Activated CD4-positive, CD25-positive, alpha-beta regulatory T cell treated with anti-CD3 and anti-CD28 coated beads, Interleukin-2, amount 50 U/mL, for 16 hours (primary cell): ENCODE data around the gene AGPAT4.
"Not testable (repeated sequence)": the region's sequence is repeated elsewhere in the genome, so short reads cannot be mapped to it uniquely, and the experiment has no call there.

Experiments
- DNase-seq: peaks from one replicate; pipeline ENCODE4 v3.0.0-alpha.2; 2020; ENCODE audit warnings: low read depth, low spot score

The AGPAT4 gene

DNA sequence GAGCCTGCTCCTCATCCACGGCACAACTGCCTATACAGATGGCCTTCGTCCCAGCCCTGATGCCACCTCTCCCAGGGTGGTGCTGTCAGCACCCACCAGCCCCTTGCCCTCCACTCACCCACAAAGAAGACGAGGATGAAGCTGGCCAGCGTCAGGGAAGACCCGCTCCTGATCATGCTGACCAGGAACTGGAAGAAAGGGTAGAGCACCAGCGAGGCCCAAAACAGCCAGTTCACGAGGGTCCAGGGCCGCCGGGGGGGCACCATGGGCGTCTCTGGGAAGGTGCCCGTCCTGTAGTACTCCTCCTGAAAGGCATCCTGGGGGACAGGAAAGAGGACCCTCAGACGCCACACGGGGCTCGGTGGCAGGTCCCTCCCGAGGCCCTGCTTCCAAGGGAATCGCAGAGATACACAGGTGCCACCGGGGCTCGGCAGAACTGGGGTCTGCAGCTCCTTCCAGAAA, 134.5 kb downstream of the AGPAT4 start:
- no peak for DNase-seq

DNA sequence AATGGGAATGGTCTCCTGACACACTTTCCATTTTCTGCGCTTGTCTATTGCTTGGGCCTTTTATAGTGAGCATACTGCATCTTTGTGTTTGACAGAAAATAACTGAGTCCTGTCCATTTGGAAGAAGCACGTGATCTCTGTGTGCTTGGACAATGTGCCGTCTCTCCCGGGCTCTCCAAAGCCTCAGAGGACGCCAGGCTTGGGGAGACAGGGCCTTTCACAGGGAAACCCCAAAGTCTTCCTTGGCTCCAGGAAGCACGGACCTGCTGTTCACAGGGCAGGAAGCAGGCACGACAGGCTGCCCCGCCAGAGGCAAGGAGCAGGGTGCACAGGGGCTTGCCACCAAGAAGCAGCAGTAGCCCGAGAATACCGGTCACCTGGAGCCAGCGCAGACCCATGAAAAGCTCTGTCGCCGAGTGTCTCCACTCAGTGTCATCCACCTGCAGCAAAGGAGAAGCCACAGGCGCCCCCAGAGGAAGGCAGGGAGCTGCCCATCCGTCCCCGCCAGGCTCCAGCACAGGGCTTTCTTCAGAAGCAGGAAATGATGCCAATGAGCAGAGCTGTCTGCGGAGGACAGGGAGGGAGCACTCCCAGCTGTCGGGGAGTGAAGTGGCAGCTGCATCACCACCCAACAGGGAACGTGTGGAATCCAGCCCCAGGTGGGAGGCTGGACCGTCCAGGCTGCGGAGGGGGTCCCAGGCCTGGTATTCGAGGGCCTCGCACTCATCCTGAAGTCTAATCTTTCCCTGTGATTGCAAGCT, 135.1 kb downstream of the AGPAT4 start:
- no peak for DNase-seq

DNA sequence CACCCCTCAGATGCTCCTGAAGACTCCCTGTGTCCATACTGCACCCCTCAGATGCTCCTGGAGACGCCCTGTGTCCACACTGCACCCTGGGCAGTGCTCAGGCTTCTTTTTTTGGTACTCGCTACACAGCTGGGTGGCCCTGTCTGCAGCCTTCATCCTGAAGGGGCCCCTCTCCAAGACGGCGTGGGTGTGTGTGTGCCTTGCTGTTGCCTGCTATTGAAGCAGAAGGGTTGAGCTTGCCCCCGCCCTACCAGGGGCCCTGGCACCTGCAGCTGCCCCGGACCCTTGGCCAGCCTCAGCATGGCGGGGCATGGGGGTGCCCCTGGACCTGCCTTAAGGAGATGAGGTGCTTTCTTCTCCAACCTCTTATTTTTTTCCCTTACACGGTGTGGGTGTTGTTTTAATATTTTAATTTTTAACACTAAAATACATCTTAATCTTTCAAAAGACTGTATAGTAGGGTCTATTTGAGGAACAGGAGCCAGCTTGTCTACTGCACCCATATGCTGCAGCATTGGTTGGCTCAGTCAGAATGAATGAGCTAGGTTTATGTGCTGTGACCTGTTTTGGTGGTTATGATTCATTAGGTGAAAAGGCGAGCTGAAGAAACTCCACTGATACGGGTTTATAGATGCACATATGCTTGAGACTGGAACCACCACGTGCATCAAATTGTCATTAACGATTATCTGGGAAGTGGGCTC, 135.9 kb downstream of the AGPAT4 start:
- DNase-seq: no peak

DNA sequence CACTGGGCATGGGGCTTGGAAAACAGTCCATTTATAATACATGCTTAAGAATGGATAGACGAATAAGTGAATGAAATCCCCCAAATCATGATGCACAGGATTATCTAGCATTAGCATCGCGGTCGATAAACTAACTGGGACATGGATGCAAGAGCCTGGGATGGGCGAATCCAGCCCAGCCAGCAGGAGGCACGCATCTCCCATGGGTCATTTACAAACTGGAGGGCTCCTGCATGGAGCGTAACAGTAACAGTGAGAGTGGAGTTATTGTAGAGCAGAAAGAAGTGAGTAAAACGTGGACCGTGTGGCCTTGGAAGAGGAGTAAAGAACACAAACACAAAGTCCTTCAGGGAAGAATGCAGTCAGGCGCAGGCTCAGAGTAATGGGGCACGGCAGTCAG, 136.5 kb downstream of the AGPAT4 start:
- DNase-seq: no peak

DNA sequence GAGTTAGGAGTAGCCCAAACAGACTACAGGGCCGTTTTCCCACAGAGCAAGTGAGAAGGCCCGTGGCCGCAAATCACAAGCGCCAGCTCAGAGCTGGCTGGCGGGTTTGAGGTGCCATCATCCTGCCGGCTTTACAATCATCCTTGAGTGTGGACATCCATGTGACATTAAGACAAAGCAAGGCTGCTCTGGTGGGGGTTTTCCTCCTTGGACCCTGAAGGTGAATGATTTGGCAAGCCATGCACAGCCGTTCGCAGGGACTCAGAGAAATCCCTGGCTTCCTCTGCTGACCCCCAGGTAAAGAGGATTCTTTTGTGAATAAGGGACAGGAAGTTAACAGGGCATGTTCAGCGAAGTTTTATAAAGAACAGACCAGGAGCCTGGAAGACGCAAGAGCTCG, 137.2 kb downstream of the AGPAT4 start:
- DNase-seq: no peak

DNA sequence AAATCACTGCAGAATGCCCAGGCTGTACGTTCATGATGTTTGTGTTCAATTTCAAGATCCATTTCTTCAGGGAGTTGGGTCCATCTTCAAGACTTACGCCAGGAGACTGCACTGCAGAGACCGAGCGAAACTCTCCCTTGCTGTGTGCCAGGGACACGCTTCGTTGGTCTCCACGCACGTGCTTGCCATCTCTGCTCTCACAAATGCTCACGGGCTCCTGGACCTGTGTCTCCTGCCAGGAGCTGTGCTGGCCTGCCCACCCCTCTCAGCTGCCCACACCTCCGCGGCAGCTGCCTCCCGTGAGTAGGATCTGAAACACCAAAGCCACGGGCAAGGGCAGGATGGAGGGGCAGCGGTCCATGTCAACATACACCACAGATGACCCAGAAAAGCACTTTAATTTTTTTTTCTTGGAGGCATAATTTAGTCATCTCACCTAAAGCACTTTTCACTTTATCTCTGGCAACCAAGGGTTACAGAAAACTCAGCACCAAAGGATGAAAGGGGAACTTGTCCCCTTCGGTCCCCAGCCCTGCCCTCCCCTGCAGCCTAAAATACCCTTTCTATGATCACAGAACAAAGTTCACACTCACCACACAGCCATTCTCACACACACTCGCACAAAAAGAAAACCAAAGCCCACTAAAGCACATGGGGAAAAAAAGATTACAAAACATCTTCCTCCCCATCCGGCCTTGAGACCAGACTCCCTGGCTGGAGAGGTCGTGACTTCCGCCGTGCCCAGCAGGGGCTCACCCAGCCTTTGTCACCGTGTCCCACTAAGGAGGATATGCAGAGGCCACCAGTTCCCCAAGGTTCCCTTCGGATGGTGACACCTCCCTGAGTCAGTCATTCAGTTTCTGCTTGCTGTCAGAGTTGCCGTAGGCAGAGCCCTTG, 137.9 kb downstream of the AGPAT4 start:
- no peak for DNase-seq

DNA sequence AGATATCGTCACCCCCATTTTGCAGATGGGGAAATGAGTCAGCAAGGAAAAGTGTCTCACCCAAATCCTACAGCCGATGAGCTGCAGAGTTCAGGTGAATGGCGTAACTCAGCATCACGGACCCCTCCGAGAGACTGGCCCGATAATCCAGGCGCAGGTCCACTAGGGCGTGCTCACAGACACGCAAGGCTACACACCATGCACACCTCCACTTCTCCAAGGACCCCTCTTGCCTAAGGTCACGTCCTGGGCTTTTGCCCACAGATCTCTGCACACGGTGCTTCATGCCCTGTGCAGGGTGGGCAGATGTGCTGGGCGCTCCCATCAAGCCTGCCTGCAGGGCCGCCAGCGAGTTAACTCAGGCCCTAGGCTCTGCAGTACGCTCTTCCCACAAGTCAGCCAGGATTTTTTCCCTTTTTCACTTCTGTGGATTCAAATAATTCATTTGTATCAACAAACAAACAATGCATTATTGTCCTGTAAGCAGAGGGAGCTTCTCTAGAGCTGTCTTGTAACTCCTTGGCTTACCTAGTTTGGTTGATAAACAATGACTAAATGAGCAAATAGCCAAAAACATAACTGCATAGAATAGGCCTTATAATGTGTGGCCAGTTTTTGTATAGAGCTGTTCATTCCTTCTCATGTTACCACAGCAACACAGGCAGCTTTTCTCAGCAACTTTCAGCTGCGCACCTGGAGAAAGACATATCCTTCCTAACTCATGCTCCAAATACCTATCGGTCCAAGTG, 139.1 kb downstream of the AGPAT4 start:
- DNase-seq: no peak

DNA sequence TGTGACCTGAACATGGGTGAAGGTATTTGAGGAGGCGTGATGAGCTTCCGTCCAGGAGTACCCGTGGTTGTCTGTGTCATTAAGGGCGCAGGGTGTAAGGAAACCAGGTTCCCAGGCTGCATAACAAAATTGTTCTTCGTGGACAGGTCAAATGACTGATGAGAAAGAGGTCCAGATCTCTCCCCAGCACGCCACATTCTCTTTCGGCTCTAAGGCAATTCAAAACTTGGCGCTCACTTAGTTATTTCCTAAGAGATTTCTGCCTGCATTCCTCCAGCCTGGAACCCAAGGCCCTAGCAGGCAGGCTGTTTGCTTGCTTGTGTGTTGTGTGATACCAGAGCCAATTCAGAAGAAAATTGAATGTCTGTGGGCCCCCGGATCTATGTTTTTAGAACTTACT, 139.9 kb downstream of the AGPAT4 start:
- DNase-seq: no peak

DNA sequence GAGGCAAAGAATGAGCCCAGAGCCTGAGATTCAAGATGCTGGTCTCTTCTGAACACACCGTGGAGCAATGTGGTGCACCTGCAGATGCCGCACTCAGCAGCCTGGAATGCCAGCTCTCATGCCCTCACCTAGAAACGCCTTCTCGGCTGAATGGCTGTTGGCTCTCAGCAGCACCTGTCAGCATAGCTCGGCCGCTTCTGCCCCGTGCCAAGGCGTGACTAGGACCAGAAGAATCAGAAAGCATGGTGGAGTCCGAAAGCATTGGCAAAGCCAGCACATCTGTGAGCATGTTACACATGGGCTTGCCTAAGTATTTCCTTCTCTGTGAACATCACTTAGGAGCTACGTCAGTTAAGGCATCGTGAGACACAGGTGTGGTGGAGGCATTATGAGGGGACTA, 141.5 kb downstream of the AGPAT4 start:
- DNase-seq: no peak

DNA sequence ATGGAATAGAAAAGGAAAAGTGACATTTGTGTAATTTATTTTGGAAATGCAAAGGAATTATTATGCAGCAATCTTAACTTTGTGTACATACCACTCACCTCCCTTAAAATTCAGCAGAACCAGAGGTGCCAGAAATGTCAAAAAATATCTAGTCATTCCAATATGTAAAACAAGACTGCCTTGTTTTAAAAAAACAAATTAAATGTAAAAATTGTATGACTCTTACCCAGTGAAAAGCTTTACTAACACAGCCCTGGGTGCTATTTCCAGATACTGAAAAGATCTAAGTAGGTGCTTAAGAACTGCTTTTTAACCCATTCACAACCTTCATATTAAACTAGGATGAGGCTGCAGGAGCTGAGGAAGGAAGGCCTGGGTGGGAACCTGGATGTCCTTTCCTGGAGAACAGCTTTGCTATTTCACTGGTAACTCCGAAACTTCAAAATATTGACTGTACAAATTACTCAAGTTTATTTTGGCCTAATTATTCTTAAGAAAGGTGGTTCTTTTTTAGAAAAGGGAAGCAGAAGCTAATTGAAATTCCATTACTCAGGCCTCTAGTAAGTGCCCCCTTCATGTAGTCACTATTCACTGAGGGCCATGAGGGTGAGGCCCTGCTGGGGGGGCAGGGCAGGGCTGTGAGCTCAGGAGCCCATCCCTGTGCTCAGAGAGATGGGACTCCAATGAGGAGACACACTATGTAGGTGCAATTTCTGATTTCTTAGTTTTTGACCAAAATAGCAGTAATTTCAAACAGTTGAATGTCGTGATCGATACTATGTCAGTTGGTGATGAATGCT, 142.7 kb downstream of the AGPAT4 start:
- DNase-seq: no peak

DNA sequence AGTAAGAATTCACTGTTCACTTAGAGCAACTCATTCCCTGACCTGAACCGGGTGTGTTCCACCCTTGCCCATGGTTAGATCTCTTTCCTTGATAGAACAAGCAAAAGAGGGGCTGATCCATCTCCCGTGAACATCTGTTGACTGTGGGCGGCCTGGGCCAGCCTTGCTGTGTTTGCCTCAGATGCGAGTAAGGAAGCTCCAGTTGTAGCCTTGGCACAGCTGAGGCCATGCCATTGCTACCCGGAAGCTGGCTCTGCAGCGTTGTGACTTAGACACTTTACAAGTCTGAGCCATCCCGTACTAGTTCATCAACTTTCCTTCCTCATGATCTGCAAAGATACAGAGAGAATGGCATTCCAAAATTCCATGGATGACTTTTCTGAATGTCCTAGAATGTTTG, 143.3 kb downstream of the AGPAT4 start:
- no peak for DNase-seq

DNA sequence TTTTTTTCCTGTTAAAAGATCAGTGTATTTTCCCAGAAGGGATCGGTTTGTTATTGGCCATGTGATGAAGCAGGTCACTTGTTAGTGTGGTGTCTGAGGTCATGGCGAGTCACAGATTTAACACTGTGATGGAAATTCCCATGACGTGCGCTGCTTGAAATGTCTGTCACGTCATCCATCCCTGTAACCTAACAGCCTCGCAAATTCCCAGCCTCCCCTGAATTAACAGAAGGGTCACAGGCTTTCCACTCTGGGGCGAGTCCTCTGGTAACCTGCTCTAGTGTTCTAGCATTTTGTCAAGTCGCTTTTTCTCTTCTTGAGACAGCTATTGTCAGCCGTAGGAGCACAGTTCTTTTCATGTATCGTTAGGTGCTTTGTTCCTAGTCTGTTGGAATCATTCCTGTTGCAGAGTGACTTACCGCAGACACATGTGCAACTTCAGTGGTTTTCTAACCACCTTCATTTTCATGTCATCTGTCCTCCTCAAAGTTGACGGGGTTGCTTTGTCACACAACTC, 145.1 kb downstream of the AGPAT4 start:
- no peak for DNase-seq

DNA sequence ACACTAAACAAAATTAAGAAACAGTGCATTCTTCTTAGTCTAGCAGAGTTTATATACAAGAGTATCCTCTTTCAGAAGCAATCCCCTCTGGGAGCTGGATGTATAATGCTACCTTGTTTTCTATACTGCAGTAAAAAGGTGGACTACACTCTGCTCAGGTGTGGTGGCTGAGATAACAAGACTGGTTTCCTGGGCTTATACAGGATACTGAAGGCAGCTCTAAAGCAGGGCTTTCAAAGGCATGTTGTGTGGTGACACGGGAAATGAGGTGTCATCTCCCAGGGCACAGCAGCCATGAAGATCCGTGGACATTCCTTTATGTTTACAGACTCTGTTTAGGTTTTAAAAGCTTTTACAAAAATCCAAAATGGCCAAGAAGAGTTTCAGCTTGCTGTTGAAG, 145.6 kb downstream of the AGPAT4 start:
- DNase-seq: no peak

DNA sequence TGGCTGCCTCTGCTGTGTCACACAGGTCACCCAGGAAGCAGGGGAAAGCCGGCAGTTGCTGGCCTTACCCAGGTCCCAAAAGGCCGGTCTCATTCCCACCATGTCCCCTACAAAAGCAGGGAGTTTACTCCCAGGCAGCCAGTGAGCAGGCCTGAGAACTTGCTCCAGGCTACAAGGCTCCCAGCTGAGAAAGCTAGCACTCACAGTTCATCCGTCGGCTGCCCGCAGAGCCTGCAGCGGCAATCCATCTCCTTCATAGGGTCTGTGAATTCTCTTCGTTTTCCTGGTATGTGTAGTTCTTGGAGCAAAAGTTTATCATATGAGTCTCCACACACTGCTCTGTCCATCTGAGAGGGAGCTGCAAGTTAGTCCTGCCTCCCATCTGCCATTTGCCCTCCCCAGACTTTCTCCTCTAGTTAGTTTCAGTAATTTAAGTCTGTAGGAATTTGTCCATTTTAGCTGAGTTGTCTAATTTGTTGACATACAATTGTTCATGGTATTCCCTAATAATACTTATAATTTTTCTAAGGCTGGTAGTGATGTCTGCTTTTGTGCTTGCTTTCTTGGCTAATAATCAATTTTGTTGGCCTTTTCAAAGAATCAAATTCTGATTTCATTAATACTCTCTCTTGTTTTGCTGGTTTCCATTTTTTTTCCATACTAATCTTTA, 146.7 kb downstream of the AGPAT4 start:
- DNase-seq: no peak

DNA sequence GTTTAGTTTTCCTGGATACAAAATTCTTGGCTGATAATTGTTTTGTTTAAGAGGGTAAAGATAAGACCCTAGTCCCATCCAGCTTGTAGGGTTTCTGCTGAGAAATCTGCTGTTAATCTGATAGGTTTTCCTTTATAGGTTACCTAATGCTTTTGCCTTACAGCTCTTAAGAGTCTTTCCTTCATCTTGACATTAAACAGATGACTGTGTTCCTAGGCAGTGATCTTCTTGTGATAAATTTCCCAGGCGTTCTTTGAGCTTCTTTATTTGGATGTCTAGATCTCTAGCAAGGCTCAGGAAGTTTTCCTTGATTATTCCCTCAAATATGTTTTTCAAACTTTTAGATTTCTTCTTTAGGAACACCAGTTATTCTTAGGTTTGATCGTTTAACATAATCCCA, 148.3 kb downstream of the AGPAT4 start:
- no peak for DNase-seq

DNA sequence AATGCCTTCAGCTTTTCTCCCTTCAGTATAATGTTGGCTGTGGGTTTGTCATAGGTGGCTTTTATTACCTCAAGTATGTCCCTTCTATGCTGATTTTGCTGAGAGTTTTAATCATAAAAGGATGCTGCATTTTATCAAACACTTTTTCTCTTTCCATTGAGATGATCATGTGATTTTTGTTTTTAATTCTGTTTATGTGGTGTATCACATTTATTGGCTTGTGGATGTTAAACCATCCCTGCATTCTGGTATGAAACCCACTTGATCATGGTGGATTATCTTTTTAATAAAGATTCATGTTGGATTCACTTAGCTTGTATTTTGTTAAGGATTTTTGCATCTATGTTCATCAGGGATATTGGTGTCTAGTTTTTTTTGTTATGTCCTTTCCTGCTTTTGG, 150.5 kb downstream of the AGPAT4 start:
- DNase-seq: not testable (repeated sequence)

DNA sequence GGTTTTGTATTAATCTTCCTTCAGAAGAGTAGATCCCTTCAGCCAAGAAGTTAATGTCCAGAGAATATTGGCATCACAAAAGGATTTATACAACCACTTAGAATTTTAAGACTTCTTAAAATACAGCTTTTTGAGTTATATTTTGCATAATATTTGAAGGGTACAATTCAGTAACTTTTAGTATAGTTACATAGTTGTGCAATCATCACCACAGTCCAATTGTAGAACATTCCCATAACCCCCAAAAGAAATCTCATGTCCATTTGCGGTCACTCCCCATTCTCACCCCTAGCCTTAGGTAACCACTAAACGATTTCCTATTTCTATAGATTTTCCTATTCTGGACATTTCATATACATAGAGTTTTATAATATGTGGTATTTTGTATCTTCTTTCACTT, 155.9 kb downstream of the AGPAT4 start:
- no peak for DNase-seq

DNA sequence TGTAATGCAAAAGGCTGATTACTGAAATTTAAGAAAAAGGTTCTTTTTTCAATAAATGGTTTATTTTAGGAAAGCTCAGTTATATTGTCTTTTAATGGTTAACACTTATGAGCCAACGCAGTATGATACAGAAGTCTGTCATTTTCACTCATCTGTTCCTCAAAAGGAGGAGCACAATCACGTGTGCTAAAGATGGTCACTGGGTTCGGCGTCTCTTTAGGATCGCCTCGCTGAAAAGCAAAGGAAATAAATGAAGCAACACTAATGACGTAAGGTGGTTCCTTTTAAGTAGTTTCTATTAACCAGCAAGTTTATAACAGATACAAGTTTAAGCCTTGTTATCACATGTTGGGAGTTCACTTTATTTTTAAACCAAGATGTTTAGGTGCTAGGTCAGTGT, 156.6 kb downstream of the AGPAT4 start:
- DNase-seq: no peak

DNA sequence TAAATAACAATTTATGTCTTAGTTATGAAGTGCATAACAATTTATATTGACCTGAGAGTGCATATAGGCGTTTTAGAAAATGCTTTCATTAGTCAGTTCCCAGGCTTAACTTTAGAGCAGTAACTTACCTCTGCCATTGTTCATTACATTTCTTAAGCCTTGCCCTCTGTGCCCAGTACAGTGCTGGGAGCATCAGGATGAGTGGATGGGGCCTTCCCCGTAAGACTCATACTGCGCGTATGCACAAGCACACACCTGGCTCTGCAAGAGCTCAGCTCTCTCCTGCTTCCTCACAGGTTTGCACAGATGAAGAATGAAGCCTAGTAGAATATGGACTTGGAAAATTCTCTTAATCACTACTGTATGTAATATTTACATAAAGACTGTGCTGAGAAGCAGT, 157.3 kb downstream of the AGPAT4 start:
- no peak for DNase-seq

DNA sequence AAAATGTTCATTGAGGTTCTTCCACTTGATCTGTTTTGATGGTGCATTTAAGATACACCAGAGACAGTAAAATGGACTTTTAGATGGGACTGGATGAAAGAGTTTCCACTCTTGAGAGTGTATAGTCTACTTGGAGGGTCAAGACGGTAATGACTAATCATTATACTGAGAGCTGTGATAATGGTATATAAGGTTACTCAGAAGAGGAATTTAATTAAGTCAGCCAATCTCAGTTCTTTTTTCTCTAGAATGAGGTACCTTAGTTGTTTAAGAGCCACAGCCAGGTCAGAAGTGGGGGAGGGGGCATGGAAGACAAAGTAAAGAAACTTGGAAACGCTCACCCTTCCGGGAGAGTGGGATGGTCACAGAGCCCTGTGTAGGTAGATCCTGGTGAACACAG, 158.4 kb downstream of the AGPAT4 start:
- no peak for DNase-seq
